Activated CD4-positive, alpha-beta memory T cell treated with anti-CD3 and anti-CD28 coated beads, Interleukin-2, amount 10 ng/mL, durations not matched to agents 7 days and 5 days (primary cell): Measurements from ENCODE around the gene ZMIZ2. TPM values are rescaled to one million over a fixed set of nuclear protein-coding genes. Genes with fewer than 3 reads are reported as not detected.

ENCODE experiments used
- CTCF ChIA-PET: fragments of 350-600 bp; sonication (Branson Sonifier 250); formaldehyde crosslinking; loops from one replicate; lab custom pipeline; 2021; ENCODE audit warnings: antibody characterized with exemption, inconsistent platforms; lab: Charles Lee
- POLR2A ChIA-PET: fragments of 350-600 bp; sonication (Branson Sonifier 250); formaldehyde crosslinking; loops from one replicate; lab custom pipeline; 2021; ENCODE audit warnings: antibody characterized with exemption; lab: Charles Lee
- DNase-seq: peaks from one replicate; pipeline ENCODE4 v3.0.0-alpha.2; 2020
- H3K27ac Mint-ChIP-seq: one replicate; pipeline ENCODE4 v1.8.0; 2021; ENCODE audit warnings: mild to moderate bottlenecking, mixed read lengths
- H3K27me3 Mint-ChIP-seq: one replicate; pipeline ENCODE4 v1.8.0; 2021; ENCODE audit warnings: mixed read lengths
- H3K36me3 Mint-ChIP-seq: one replicate; pipeline ENCODE4 v1.8.0; 2021; ENCODE audit warnings: low read depth, mixed read lengths
- H3K4me1 Mint-ChIP-seq: one replicate; pipeline ENCODE4 v1.8.0; 2021; ENCODE audit warnings: mixed read lengths
- H3K4me3 Mint-ChIP-seq: one replicate; pipeline ENCODE4 v1.8.0; 2021; ENCODE audit warnings: mild to moderate bottlenecking, mixed read lengths
- H3K9me3 Mint-ChIP-seq: one replicate; pipeline ENCODE4 v1.8.0; 2021; ENCODE audit warnings: mixed read lengths
- total RNA-seq, 2 experiments: library from RNA; stranded (reverse); gene quantifications; one replicate each; pipeline ENCODE4 v1.2.3, GENCODE V29; 2021

The ZMIZ2 gene
- total RNA-seq, 2 experiments from 2014 or later, result 85.2 to 91.4 TPM

- POLR2A ChIA-PET, result interaction anchor here (1.0 to 4.1 kb wide), 5 partner anchors 12 to 129 kb away, joined by 3 to 21 read pairs (median 7); partner anchors contain the start of gene OGDH
- Mint-ChIP-seq H3K36me3 (no peaks in the 10 kb centered on the region), H3K4me3 (no peak overlapping the region), H3K27ac (peak overlapping the region; percentile 54), H3K27me3 (no peaks in the 10 kb centered on the region), H3K9me3 (no peaks in the 10 kb centered on the region), H3K4me1 (peaks cover 13% of the 10 kb centered on the region)
- peak; percentile 60 for DNase-seq
- CTCF ChIA-PET, result no interaction called here
Observed at GRCh38 chr7:44735403-44736165, 13.1 kb upstream of the ZMIZ2 start.

- POLR2A ChIA-PET, result interaction anchor here (0.7 to 4.1 kb wide), 6 partner anchors 11 to 155 kb away, joined by 3 to 21 read pairs (median 4); partner anchors contain the start of genes OGDH, PURB and TMED4
- Mint-ChIP-seq H3K36me3 (no peaks in the 10 kb centered on the region), H3K4me1 (peaks cover 13% of the 10 kb centered on the region), H3K9me3 (no peaks in the 10 kb centered on the region), H3K27me3 (no peaks in the 10 kb centered on the region), H3K4me3 (no peak overlapping the region), H3K27ac (no peak overlapping the region)
- DNase-seq, result no peak
- CTCF ChIA-PET, result no interaction called here
Observed at GRCh38 chr7:44736896-44737295, 11.8 kb upstream of the ZMIZ2 start.

GRCh38 chr7:44738051-44738723 lies 10.5 kb upstream of the ZMIZ2 start:
- POLR2A ChIA-PET, result interaction anchor here (1.3 to 4.1 kb wide), 2 partner anchors 12 to 147 kb away, joined by 3 to 21 read pairs; partner anchors contain the start of gene PURB
- Mint-ChIP-seq H3K9me3 (no peaks in the 10 kb centered on the region), H3K4me1 (peaks cover 21% of the 10 kb centered on the region), H3K4me3 (no peak overlapping the region), H3K27ac (no peak overlapping the region), H3K36me3 (no peaks in the 10 kb centered on the region), H3K27me3 (no peaks in the 10 kb centered on the region)
- CTCF ChIA-PET, result no interaction called here
- no peak for DNase-seq

- no peaks in the 10 kb centered on the region for H3K27me3 Mint-ChIP-seq
- no peak for DNase-seq
- CTCF ChIA-PET, result no interaction called here
- no peak overlapping the region for H3K4me3 Mint-ChIP-seq
- peaks cover 25% of the 10 kb centered on the region for H3K4me1 Mint-ChIP-seq
- POLR2A ChIA-PET, result interaction anchor here (1.3 kb wide), 1 partner anchor 99 kb away, joined by 3 read pairs; no protein-coding TSS in a partner anchor
- no peaks in the 10 kb centered on the region for H3K9me3 Mint-ChIP-seq
- no peak overlapping the region for H3K27ac Mint-ChIP-seq
- no peaks in the 10 kb centered on the region for H3K36me3 Mint-ChIP-seq
Observed at GRCh38 chr7:44738876-44739665, 9.6 kb upstream of the ZMIZ2 start.

- POLR2A ChIA-PET, result interaction anchor here (1.3 kb wide), 1 partner anchor 100 kb away, joined by 3 read pairs; no protein-coding TSS in a partner anchor
- CTCF ChIA-PET, result no interaction called here
- DNase-seq, result no peak
- Mint-ChIP-seq H3K4me1 (peaks cover 23% of the 10 kb centered on the region), H3K27ac (no peak overlapping the region), H3K9me3 (no peaks in the 10 kb centered on the region), H3K27me3 (no peaks in the 10 kb centered on the region), H3K36me3 (no peaks in the 10 kb centered on the region), H3K4me3 (no peak overlapping the region)
Observed at GRCh38 chr7:44740055-44740454, 8.6 kb upstream of the ZMIZ2 start.

GRCh38 chr7:44743750-44744149 lies 4.9 kb upstream of the ZMIZ2 start:
- H3K4me3 Mint-ChIP-seq, result no peak overlapping the region
- H3K4me1 Mint-ChIP-seq, result peaks cover 24% of the 10 kb centered on the region
- H3K36me3 Mint-ChIP-seq, result no peaks in the 10 kb centered on the region
- ChIA-PET POLR2A (no interaction called here), CTCF (no interaction called here)
- no peak for DNase-seq
- no peaks in the 10 kb centered on the region for H3K27me3 Mint-ChIP-seq
- no peaks in the 10 kb centered on the region for H3K9me3 Mint-ChIP-seq
- H3K27ac Mint-ChIP-seq, result no peak overlapping the region

GRCh38 chr7:44748948-44749731 lies 493 bp downstream of the ZMIZ2 start:
- Mint-ChIP-seq H3K36me3 (peaks cover 19% of the 10 kb centered on the region), H3K4me3 (peak overlapping the region; percentile 84), H3K9me3 (no peaks in the 10 kb centered on the region), H3K4me1 (peaks cover 44% of the 10 kb centered on the region), H3K27ac (peak overlapping the region; percentile 66), H3K27me3 (no peaks in the 10 kb centered on the region)
- DNase-seq, result peak; percentile 22
- CTCF ChIA-PET, result interaction anchor here (2.6 kb wide), 1 partner anchor 49 kb away, joined by 8 read pairs; no protein-coding TSS in a partner anchor
- POLR2A ChIA-PET, result interaction anchor here (0.7 to 3.5 kb wide), 16 partner anchors 13 to 166 kb away, joined by 3 to 27 read pairs (median 9); partner anchors contain the start of genes H2AZ2, OGDH, PPIA and PURB

- Mint-ChIP-seq H3K27me3 (no peaks in the 10 kb centered on the region), H3K36me3 (peaks cover 19% of the 10 kb centered on the region), H3K4me1 (peaks cover 50% of the 10 kb centered on the region), H3K4me3 (peak overlapping the region; percentile 84), H3K9me3 (no peaks in the 10 kb centered on the region), H3K27ac (peak overlapping the region; percentile 66)
- ChIA-PET POLR2A (interaction anchor here (0.7 to 3.5 kb wide), 20 partner anchors 11 to 229 kb away, joined by 3 to 27 read pairs (median 6); partner anchors contain the start of genes DDX56, H2AZ2, OGDH and PPIA), CTCF (interaction anchor here (1.3 to 2.6 kb wide), 2 partner anchors 48 to 51 kb away, joined by 6 to 8 read pairs; no protein-coding TSS in a partner anchor)
- DNase-seq, result no peak
Observed at GRCh38 chr7:44749992-44750391, 1.3 kb downstream of the ZMIZ2 start.

- POLR2A ChIA-PET, result interaction anchor here (0.7 to 3.5 kb wide), 20 partner anchors 11 to 229 kb away, joined by 3 to 27 read pairs (median 6); partner anchors contain the start of genes DDX56, H2AZ2, OGDH and PPIA
- peaks cover 52% of the 10 kb centered on the region for H3K4me1 Mint-ChIP-seq
- no peaks in the 10 kb centered on the region for H3K27me3 Mint-ChIP-seq
- peaks cover 19% of the 10 kb centered on the region for H3K36me3 Mint-ChIP-seq
- peak overlapping the region; percentile 84 for H3K4me3 Mint-ChIP-seq
- H3K9me3 Mint-ChIP-seq, result no peaks in the 10 kb centered on the region
- CTCF ChIA-PET, result interaction anchor here (1.3 to 2.6 kb wide), 2 partner anchors 48 to 51 kb away, joined by 6 to 8 read pairs; no protein-coding TSS in a partner anchor
- no peak for DNase-seq
- peak overlapping the region; percentile 66 for H3K27ac Mint-ChIP-seq
Observed at GRCh38 chr7:44750424-44750823, 1.8 kb downstream of the ZMIZ2 start.

GRCh38 chr7:44750921-44751571 lies 2.4 kb downstream of the ZMIZ2 start:
- peak overlapping the region; percentile 66 for H3K27ac Mint-ChIP-seq
- H3K36me3 Mint-ChIP-seq, result peaks cover 19% of the 10 kb centered on the region
- ChIA-PET POLR2A (interaction anchor here (0.9 to 3.2 kb wide), 13 partner anchors 10 to 228 kb away, joined by 3 to 27 read pairs (median 6); partner anchors contain the start of genes DDX56, H2AZ2, OGDH and PPIA), CTCF (interaction anchor here (0.8 to 2.6 kb wide), 3 partner anchors 47 to 80 kb away, joined by 4 to 8 read pairs (median 6); no protein-coding TSS in a partner anchor)
- H3K27me3 Mint-ChIP-seq, result no peaks in the 10 kb centered on the region
- peak; percentile 54 for DNase-seq
- no peaks in the 10 kb centered on the region for H3K9me3 Mint-ChIP-seq
- peak overlapping the region; percentile 84 for H3K4me3 Mint-ChIP-seq
- peaks cover 52% of the 10 kb centered on the region for H3K4me1 Mint-ChIP-seq

- no peak overlapping the region for H3K4me3 Mint-ChIP-seq
- no peak overlapping the region for H3K27ac Mint-ChIP-seq
- H3K27me3 Mint-ChIP-seq, result no peaks in the 10 kb centered on the region
- DNase-seq, result no peak
- H3K9me3 Mint-ChIP-seq, result no peaks in the 10 kb centered on the region
- H3K4me1 Mint-ChIP-seq, result peaks cover 44% of the 10 kb centered on the region
- CTCF ChIA-PET, result no interaction called here
- H3K36me3 Mint-ChIP-seq, result peaks cover 22% of the 10 kb centered on the region
- POLR2A ChIA-PET, result interaction anchor here (1.2 kb wide), 1 partner anchor 94 kb away, joined by 5 read pairs; no protein-coding TSS in a partner anchor
Observed at GRCh38 chr7:44752822-44753221, 4.2 kb downstream of the ZMIZ2 start.
